Sciatic nerve (tissue), 2 donors: ENCODE data around the gene DEAF1. TPM values are rescaled to one million over a fixed set of nuclear protein-coding genes. Genes with fewer than 3 reads are reported as not detected.

Source experiments
- ATAC-seq: fragments of 200-7000 bp; cut with Tn5 transposase; one replicate; pipeline ENCODE4 v1.9.1; 2020; ENCODE audit warnings: mild to moderate bottlenecking, moderate library complexity
- DNase-seq: peaks from one replicate; pipeline ENCODE4 v3.0.0-alpha.2; 2020; ENCODE audit warnings: low spot score
- intact Hi-C: fragments of 100-400 bp; cut with DNase I; formaldehyde crosslinking; loops from one replicate; pipeline ENCODE4 v1.14.2; 2022
- total RNA-seq: library from RNA; stranded (reverse); fragmentation: NEBNext Ultra II Directional; extraction: Animal tissue kit (Norgen Biotek cat#: 25700); gene quantifications from one replicate; pipeline ENCODE4 v1.2.1, GENCODE V29; 2021
- donor health status: DM: no; HTN: no; CAD: no.
- donor health status: DM: no; HTN: no; CAD: no.

The DEAF1 gene
- total RNA-seq, 1 donor from 2014 or later: 52.8 TPM

DNA sequence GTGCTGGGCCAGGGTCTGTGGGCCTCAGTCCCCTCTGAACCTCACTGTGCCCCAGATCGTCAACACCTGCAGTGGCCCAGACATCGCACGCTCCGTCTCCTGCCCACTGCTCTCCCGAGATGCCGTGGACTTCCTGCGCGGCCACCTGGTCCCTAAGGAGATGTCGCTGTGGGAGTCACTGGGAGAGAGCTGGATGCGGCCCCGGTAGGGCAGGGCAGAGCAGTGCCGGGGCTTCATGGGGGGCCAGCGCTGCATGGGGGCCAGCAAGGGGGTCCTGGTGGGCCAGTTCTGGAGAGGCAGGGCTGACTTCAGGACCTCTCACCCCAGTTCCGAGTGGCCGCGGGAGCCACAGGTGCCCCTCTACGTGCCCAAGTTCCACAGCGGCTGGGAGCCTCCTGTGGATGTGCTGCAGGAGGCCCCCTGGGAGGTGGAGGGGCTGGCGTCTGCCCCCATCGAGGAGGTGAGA, 27.4 kb upstream of the DEAF1 start:
- no peak for ATAC-seq
- DNase-seq: no peak
- intact Hi-C loops: no loop called here

DNA sequence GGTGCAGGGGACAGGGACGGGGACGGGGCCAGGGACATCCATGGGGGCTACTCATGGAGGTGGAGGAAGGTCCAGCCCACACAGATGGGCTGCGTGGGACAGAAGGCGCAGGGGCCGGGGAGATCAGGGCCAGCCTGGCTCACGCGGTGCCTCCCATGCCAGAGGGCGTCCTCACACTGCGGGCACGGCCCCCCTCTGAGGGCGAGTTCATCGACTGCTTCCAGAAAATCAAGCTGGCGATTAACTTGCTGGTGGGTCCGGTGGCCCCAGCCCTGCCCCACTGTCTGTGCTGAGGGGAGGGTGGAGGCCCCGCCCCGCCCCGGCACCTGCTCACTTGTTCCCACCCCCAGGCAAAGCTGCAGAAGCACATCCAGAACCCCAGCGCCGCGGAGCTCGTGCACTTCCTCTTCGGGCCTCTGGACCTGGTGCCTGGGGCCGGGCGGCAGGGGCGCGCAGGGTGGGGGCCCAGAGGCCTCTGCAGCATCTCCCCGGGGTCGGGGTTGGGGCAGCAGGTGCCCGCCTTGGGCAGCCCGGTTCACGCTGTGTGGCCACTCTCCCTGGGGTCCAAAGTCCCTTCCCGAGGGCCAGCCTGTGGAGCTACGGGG, 26.8 kb upstream of the DEAF1 start:
- ATAC-seq (no peak), DNase-seq (peak; percentile 67)
- intact Hi-C loops: no loop called here

DNA sequence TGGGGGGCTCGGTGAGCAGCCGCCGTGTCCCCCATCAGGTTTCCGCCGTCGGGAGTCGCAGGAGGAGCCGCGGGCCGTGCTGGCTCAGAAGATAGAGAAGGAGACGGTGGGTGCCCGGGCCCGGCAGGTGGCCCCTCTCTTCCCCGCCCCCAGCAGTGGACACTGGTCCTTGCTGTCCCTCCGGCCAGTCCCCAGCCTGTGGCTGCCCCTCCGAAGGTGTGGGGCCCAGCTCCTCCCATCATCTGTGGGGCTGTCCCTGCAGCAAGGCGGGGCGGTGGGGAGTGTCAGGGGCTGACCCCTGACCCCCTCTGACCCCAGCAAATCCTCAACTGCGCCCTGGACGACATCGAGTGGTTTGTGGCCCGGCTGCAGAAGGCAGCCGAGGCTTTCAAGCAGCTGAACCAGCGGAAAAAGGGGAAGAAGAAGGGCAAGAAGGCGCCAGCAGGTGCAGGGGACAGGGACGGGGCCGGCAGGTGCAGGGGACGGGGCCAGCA, 26.3 kb upstream of the DEAF1 start:
- intact Hi-C loops: no loop called here
- DNase-seq: no peak
- no peak for ATAC-seq

DNA sequence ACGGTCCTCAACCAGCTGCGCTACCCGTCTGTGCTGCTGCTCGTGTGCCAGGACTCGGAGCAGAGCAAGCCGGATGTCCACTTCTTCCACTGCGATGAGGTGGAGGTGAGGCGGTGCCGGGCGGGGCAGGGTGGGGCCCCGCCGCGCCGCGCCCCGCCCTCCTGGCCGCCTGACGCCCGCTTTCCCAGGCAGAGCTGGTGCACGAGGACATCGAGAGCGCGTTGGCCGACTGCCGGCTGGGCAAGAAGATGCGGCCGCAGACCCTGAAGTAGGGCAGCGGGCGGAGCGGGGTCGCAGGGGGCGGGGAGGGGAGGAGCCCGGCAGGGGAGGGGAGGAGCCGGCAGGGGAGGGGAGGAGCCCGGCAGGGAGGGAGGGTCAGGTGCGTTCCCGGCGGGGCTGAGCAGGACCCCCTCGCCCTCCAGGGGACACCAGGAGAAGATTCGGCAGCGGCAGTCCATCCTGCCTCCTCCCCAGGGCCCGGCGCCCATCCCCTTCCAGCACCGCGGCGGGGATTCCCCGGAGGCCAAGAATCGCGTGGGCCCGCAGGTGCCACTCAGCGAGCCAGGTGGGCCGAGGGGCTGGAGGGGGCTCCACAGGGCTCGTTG, 25.7 kb upstream of the DEAF1 start:
- ATAC-seq (no peak), DNase-seq (peak; percentile 64)
- intact Hi-C loops: no loop called here

DNA sequence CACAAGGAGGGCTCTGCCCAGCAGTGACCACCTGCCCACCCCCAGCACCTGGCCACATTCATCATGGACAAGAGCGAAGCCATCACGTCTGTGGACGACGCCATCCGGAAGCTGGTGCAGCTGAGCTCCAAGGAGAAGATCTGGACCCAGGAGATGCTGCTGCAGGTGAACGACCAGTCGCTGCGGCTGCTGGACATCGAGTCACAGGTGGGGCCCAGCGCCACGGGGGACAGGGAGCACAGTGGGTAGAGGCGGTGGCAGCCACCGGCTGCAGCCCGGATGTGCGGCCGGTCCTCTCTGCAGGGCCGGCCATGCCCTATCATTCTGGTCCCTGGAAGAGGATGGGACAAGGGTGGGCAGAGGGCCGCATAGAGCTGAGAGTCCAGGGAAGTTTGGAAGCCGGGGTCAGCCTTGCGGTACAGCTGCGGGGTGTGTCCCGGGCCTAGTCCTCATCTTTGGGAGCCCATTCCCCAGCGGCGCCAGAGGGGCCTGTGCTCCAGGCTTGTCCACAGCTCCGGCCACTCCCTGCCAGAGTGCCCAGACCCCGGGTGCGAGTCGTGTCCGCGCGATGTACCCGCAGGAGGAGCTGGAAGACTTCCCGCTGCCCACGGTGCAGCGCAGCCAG, 25.1 kb upstream of the DEAF1 start:
- intact Hi-C loops: no loop called here

DNA sequence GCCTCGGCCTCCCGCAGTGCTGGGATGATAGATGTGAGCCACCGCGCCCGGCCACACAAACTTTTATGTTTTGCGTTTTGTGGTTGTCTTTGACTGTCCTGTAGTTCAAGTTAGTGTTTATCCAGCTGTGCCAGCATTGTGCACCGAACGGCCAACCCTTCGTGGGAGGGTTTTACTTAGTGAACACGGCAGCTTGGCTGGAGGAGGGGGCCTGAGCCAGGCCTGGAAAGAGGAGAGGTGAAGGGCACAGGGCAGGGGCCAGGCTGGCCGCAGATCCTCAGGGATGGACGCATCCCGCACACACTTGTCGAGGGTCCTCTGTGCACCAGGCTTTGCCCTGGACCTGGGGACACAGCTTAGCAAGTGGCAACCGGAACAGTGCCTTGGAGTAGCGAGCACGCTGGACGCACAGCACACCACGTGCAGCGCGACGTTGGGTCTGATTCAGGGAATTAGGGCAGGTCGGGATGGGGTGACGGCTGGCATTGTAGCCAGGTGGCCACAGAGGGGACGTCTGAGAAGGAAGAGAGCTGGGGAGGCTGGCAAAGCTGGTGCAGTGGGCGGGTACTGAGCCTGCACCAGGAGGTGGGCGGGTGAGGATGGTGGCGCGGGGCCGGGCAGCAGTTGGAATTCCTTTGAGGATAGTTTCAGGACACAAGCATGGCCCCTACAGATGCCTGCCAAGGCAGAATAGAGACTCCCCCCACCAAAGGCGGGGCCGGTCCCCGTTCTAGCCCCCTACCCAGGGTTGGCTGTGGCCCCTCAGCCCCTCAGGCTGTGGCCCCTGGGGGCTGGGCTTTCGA, 24.4 kb upstream of the DEAF1 start:
- ATAC-seq: peak; percentile 19
- intact Hi-C loops: no loop called here
- DNase-seq: peak; percentile 61

More for the DNA sequence above, 25.1 kb upstream of the DEAF1 start:
- peak; percentile 63 for DNase-seq
- no peak for ATAC-seq

DNA sequence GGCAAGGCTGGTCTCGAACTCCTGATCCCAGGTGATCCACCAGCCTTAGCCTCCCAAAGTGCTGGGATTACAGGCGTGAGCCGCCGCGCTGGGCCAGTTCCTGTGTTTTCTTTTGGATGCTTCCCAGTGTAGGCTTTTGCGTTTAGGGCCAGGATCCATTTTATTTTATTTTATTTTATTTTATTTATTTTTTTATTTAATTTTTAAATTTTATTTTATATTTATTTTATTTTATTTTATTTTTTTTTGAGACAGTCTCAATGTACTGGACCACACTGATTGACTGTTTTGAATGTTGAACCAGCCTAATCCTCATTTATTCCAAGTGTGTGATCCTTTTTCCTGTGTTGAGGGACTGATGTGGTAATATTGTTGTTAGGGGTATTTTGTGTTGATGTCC, 19.4 kb upstream of the DEAF1 start:
- ATAC-seq (no peak), DNase-seq (no peak)
- intact Hi-C loops: no loop called here

DNA sequence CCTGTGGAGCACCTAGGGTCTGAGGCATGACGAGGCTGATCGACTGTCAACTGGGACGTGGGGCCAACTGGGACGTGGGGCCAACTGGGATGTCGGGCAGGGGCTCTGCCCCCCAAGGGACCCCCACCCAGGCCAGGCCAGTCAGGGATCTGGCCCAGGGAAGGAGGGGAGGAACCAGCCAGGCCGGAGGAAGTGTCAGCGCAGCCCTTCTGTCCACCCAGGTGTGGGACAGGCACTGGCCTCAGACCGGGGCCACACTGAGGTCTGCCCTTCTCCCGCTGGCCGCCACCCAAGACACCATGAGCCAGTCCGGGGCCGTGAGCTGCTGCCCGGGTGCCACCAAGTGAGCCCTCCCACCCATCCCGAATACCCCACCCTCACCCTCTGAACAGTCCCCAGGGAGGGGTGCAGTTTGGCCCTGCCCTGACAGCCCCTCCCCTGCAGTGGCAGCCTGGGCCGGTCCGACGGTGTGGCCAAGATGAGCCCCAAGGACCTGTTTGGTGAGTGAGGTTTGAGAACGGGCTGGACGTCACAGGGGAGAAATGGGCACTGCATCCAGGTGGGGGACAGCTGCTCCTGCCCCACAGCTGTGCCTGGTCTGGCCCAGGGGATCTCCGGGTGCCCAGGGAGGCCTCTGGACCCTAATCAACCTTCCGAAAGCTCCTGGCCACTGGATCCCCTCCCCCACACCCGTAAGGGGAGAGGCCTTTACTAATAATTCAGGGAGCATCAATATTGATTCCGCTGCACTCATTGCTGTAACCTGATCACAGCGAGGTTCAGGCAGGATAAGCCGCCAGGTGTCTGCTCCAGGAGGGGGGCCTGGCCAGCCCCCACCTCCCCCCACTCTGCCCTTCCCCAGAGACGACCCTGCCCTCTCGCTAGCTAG, 14.3 kb upstream of the DEAF1 start:
- intact Hi-C loops: no loop called here
- ATAC-seq: no peak
- no peak for DNase-seq

DNA sequence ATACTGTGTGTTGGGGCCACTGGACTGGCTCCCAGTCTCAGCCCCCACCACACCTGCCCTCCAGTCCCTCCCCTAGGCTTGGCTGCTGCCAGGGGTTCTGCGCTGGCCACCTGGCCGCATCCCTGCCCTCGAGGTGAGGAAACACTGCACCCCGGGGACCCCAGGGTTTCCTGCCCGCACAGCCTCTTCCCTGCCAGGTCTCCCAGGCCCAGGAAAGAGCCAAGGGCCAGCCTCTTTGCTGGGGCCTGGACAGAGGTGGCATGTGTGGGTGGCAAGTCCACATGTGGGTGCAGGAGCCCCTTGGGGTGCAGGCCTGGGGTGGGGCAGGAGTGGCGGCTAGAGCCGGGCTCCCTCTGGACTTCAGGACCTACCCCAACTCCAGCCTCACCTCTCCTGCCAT, 13.5 kb upstream of the DEAF1 start:
- intact Hi-C loops: no loop called here
- no peak for DNase-seq
- no peak for ATAC-seq

DNA sequence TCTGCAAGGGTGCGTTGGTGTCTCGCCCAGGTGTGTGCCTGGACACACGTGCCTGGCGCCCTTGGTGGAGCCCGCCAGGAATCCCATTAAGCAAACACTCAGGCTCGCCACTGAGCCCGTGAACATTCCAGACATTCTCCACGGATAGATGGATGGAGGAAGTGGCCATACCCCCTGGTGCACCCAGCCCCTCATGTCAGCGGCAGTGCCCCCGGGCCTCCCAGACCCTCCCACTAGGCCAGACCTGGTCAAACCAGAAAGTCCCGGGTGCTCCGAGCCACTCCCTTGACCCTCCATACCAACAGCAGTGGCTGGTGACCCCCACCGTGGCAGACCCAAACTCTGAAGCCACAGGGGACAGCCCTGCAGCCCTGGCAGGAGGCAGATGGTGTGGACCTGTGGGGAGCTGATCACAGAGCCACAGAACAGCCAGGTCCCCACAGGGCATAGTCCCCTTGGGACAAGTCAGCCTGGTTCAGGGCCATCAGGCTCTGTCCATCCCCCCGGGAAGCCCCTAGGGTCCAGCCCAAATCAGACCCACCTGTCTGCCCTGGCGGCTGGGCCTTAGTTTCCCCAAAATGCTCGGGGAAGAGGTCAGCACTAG, 12.9 kb upstream of the DEAF1 start:
- no peak for ATAC-seq
- no peak for DNase-seq
- intact Hi-C loops: no loop called here

DNA sequence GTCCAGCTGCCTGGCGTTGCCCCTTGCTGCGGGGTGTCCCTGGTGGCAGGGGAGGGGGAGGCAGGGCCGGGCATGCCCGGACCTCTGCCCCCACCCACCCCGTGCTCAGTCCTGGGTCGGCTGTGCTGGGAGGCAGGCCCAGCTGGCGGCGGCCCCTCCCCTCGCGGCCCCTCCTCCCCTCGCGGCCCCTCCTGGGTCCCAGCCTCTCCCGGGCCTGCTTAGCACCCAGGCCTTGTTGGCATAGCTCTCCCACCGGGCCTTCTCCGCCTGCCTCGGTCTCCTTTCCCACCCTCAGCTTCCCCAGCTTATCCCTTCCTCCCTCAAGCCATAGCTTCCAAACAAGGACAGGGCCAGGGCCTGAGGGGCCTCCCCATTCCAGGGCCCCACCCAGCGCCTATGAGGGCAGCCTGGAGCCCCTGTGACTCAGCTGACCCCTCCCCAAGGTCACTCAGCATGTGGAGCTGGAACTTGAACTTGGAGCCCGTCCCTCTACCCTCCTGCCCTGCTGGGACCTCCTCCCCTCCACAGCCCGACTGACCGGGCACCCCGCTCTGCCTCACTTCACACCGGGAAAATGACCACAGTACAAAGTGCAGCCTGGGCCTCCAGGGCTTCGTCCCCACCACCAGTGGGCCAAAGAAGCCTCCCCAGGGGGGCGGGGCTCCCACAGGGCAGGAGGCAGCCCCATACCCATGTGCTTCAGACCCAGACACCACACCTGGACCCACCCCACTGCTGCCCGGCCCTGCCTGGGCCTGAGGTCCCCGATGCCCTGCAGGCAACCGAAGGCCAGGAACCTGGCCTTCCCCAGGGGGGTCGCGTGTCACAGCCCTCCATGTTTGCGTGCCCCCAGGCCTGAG, 12.2 kb upstream of the DEAF1 start:
- intact Hi-C loops: no loop called here
- no peak for DNase-seq

DNA sequence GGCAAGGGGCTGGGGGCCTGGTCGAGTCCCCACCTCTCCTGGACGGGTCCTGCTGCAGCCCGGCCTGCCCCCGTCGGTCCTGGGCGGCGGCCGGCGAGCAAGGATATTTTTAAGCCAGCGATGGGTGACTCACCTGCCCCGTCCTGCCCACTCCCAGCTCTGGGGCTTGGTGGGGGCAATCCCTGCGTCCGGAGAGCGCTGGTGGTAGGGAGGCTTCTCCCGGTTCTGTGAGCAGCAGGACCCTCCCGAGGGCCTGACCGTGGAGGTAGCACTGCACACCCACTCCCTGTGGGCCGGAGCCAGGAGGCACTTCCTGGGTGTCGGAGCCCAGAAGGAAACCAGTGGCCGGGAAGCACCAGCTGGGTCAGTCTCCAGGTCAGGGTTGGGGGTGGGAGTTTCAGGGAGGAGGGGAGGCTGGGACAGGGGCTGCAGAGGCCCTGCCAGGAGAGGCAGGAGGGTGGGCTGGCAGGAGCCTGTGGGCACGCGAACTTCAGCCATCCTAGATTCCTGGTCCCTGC, 11.5 kb upstream of the DEAF1 start:
- DNase-seq (no peak), ATAC-seq (no peak)
- intact Hi-C loops: no loop called here

More for the DNA sequence above, 12.2 kb upstream of the DEAF1 start:
- peak; percentile 55 for ATAC-seq

DNA sequence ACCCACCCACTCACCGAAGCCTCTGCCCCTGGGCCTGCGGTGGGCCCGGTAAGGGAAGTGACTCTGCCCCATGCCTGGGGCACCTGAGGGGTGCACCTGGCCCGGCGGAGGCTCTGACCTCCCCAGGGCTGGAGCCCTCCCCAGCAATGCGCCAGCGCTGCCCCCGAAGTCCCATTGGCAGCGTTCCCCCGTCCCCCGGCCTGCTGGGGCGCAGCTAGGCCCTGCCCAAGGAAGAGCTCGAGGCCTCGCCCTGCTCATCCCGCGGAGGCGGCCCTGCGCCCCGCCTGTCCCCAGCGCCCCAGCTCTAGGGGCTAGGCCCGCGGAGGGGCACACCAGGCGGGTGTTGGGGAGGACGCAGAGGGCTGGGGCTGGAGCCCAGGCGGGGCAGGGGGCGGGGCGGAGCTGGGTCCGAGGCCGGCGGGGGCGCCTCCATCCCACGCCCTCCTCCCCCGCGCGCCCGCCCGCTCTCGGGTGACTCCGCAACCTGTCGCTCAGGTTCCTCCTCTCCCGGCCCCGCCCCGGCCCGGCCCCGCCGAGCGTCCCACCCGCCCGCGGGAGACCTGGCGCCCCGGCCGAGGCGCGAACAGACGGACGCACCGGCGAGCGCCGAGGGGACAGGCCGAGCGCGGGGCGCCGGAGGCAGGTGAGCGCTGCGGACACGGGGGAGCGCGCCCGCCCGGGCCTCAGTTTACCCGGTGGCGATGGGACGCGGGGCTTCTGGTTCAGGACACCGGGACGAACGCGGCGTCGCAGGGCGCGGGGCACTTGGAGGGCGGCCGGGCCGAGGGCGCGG, 10.8 kb upstream of the DEAF1 start, which contains the start of gene EPS8L2:
TSS of gene EPS8L2 (plus strand) at position 586 of the 793 bp plus-strand sequence. CDS start 3,177 bp downstream, outside the sequence.
- ATAC-seq (peak; percentile 7), DNase-seq (no peak)
- intact Hi-C loops: no loop called here

DNA sequence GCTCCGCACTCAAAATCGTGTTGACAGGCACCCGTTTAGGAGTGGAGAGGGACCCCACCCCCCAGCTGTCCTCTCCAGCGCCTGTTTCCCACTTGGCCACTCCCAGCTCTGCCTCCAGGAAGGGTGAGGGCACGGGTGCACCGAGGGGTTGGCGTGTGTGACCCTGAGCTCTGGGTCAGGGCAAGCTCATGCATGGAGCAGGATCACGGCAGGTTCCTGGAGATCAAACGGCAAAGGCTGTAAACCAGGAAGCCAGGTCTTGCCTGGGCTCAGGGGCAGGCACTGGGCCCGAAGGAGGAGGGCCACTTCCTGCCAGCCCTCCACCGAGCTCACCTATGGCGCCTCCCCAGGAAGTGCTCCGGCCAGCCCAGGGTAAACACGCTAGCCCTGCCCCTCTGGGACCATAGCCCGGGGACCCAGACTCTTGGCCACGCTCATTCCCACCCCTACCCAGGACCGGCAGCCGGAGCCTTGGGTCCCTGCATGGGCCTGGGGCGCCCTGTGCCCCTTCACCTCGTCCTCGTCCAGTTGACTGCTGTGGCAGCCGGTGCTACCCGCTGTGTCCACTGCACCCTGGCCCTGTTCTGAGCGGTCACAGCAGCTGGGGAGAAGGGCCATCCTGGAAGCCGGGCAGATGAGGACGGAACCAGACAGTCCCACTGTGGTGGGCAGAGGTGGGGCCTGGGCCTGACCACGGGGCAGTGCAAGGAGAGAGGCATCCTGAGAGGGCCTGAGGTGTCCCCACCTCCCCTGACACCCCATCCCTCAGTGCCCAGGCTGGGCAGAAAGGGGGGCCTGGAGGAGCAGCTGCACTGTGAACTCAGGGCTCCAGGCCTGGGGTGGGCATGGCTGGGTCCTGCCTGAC, 10.0 kb upstream of the DEAF1 start:
- intact Hi-C loops: no loop called here
- ATAC-seq (peak; percentile 2), DNase-seq (peak; percentile 62)

DNA sequence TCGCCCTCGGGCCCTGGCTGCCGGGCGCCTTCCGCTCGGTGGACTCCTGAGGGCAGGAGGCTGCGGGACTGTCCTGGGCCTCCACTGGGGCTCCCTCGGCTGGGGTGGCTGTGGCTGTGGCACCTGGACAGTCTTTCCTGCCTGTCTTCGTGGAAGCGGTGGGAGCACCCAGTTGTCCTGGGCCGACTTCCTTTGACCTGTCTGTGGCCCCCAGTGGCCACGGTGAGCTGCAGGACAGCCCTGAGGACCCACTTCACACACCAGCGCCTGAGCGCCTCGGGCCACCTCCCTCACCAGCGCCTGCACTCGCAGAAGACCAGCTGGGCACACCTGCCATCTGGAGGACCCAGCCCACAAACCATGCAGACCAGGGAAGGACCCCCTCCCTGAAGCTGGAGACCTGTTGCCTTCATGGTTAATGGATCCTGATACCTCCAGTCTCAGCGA, 9.2 kb upstream of the DEAF1 start:
- DNase-seq: peak; percentile 54
- ATAC-seq: no peak
- intact Hi-C loops: no loop called here
